ENCODE data around the gene DPYD.

DNA sequence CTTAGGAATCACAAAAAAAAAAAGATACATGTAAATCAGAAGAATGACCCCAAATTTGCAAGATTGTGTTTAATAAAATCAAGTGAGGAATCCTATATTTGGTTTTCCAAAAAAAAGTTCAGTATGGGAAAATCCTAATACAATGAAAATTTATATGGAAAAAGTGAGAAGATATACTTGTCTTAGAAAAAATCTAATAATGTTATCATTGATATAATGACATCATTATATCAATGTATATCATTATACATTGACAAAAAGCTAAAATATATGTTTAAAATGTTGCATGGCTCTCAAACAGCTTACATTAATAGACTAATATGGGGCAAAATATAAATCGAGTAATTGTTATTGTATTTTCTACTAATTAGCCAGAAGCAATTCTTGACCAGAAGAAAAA, 37.0 kb downstream of the DPYD start:
- TF ChIP-seq, protein P1, sequence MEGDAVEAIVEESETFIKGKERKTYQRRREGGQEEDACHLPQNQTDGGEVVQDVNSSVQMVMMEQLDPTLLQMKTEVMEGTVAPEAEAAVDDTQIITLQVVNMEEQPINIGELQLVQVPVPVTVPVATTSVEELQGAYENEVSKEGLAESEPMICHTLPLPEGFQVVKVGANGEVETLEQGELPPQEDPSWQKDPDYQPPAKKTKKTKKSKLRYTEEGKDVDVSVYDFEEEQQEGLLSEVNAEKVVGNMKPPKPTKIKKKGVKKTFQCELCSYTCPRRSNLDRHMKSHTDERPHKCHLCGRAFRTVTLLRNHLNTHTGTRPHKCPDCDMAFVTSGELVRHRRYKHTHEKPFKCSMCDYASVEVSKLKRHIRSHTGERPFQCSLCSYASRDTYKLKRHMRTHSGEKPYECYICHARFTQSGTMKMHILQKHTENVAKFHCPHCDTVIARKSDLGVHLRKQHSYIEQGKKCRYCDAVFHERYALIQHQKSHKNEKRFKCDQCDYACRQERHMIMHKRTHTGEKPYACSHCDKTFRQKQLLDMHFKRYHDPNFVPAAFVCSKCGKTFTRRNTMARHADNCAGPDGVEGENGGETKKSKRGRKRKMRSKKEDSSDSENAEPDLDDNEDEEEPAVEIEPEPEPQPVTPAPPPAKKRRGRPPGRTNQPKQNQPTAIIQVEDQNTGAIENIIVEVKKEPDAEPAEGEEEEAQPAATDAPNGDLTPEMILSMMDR (IDR thresholded peaks at IDR 0.05; ENCODE audit: low read length) = no peak
- no peak for TF ChIP-seq EZH2 (IDR thresholded peaks at IDR 0.05; ENCODE audit: borderline replicate concordance, low read length)

Measured in OCI-LY1 (cell line).